HepG2 (cell line): ENCODE results near the gene LYPLA2. TPM values are rescaled to one million over a fixed set of nuclear protein-coding genes. Genes with fewer than 3 reads are reported as not detected.
"Not testable (repeated sequence)": the region's sequence is repeated elsewhere in the genome, so short reads cannot be mapped to it uniquely, and the experiment has no call there.

Source experiments
- ATAC-seq: fragments of 200-7000 bp; cut with Tn5 transposase; 3 replicates; pipeline ENCODE4 v1.9.1; 2020; ENCODE audit warnings: mild to moderate bottlenecking, moderate library complexity
- BruUV-seq: library from RNA; stranded (reverse); fragments of 400-500 nt; replicated peaks from 2 replicates; lab custom pipeline; 2021; lab: Mats Ljungman, UMichigan
- CTCF ChIA-PET: fragments of 300-600 bp; formaldehyde crosslinking; extraction: SDS; loops from one replicate; lab custom pipeline; 2021; ENCODE audit warnings: low total read pairs, inconsistent platforms, low intra/inter-chr PET ratio; lab: Yijun Ruan, JAX
- POLR2A ChIA-PET: fragments of 350-600 bp; sonication (Branson Sonifier 250); formaldehyde crosslinking; loops from one replicate; lab custom pipeline; 2020; ENCODE audit warnings: antibody characterized with exemption, inconsistent platforms; lab: Yijun Ruan, JAX
- DNase-seq: peaks from one replicate; pipeline ENCODE4 v3.0.0-alpha.2; 2015; ENCODE audit warnings: low spot score
- FAIRE-seq: peaks from 3 replicates; lab custom pipeline; 2011; peaks lifted over from hg19 to GRCh38; lab: Jason Lieb, UNC
- H2AFZ ChIP-seq: one replicate; pipeline ENCODE4 v1.6.1; 2011; ENCODE audit warnings: low read length, inconsistent platforms
- H3K27ac ChIP-seq: fragments of 300-600 bp; 3 replicates; pipeline ENCODE4 v1.8.0; 2011; ENCODE audit warnings: mixed run types, mild to moderate bottlenecking, mixed read lengths, low read length, inconsistent platforms; ENCODE audit not compliant: insufficient read depth; ENCODE audit errors: extremely low read length
- H3K27me3 ChIP-seq, 2 experiments: fragments of 200-600 bp in 1 of 2; 2 replicates in 1 of 2; 3 replicates in 1 of 2; pipeline versions ENCODE4 v1.6.0 to v1.8.0; 2011; ENCODE audit warnings: low read length in 2 of 2, mild to moderate bottlenecking in 2 of 2, moderate library complexity in 2 of 2, inconsistent platforms in 1 of 2; ENCODE audit not compliant: insufficient read depth in 2 of 2, control insufficient read depth in 1 of 2
- H3K36me3 ChIP-seq, 2 experiments: fragments of 200-600 bp in 1 of 2; replicated peaks in 1 of 2; 2 replicates in 1 of 2; 3 replicates in 1 of 2; pipeline versions ENCODE4 v1.5.1 to v1.8.0; 2011; ENCODE audit warnings: low read length in 2 of 2, inconsistent platforms in 1 of 2; ENCODE audit not compliant: insufficient read depth in 2 of 2, control insufficient read depth in 1 of 2
- H3K4me1 ChIP-seq: 2 replicates; pipeline ENCODE4 v1.5.1; 2012; ENCODE audit warnings: low read length, inconsistent platforms; ENCODE audit not compliant: insufficient read depth
- H3K4me2 ChIP-seq: 2 replicates; pipeline ENCODE4 v1.6.0; 2011; ENCODE audit warnings: low read depth, low read length, inconsistent platforms
- H3K4me3 ChIP-seq, 3 experiments: fragments of 200-600 bp in 1 of 3; sonication (generic), shearing (Covaris generic) in 1 of 3; replicated peaks in 1 of 3; 2 replicates each; pipeline ENCODE4 v1.5.1; 2011 to 2016; ENCODE audit warnings: low read length in 3 of 3, inconsistent platforms in 2 of 3, low read depth in 2 of 3, mild to moderate bottlenecking in 2 of 3, control low read depth in 1 of 3, mixed read lengths in 1 of 3; ENCODE audit not compliant: insufficient read depth in 1 of 3
- H3K79me2 ChIP-seq: one replicate; pipeline ENCODE4 v1.6.1; 2011; ENCODE audit warnings: low read length, inconsistent platforms; ENCODE audit not compliant: insufficient read depth
- H3K9ac ChIP-seq: 2 replicates; pipeline ENCODE4 v1.6.0; 2011; ENCODE audit warnings: mild to moderate bottlenecking, low read depth, low read length, inconsistent platforms; ENCODE audit not compliant: insufficient read depth
- H3K9me3 ChIP-seq: 2 replicates; pipeline ENCODE4 v1.5.1; 2012; ENCODE audit warnings: mild to moderate bottlenecking, low read length
- H4K20me1 ChIP-seq: 2 replicates; pipeline ENCODE4 v1.6.0; 2011; ENCODE audit warnings: inconsistent platforms, mild to moderate bottlenecking, low read length, moderate library complexity; ENCODE audit not compliant: insufficient read depth
- DNMT3B ChIP-seq: conservative IDR thresholded peaks from 2 replicates; pipeline ENCODE4 v1.6.1; 2016; ENCODE audit warnings: missing biosample characterization, control low read depth
- DR1 ChIP-seq: sonication (generic); formaldehyde crosslinking; IDR thresholded peaks from 2 replicates; pipeline ENCODE4 v1.8.0; 2021; ENCODE audit warnings: mild to moderate bottlenecking, missing genetic modification reagents, inconsistent platforms
- GABPB1 ChIP-seq: IDR thresholded peaks from 2 replicates; pipeline ENCODE4 v1.6.1; 2016; ENCODE audit warnings: mild to moderate bottlenecking, missing genetic modification reagents, moderate library complexity, missing compliant biosample characterization
- IRF2 ChIP-seq: IDR thresholded peaks from 2 replicates; pipeline ENCODE4 v1.6.1; 2018; ENCODE audit warnings: missing genetic modification reagents, missing compliant biosample characterization
- ISX ChIP-seq: sonication (generic); formaldehyde crosslinking; conservative IDR thresholded peaks from 2 replicates; pipeline ENCODE4 v1.5.0; 2020; ENCODE audit warnings: missing genetic modification reagents
- KDM2A ChIP-seq: sonication (generic); formaldehyde crosslinking; IDR thresholded peaks from 2 replicates; pipeline ENCODE4 v1.4.0; 2020; ENCODE audit warnings: low read depth, missing genetic modification reagents, borderline replicate concordance
- MAFG ChIP-seq: sonication (generic); formaldehyde crosslinking; IDR thresholded peaks from 2 replicates; pipeline ENCODE4 v1.5.1; 2020; ENCODE audit warnings: mild to moderate bottlenecking, missing genetic modification reagents
- MAFK ChIP-seq, 2 experiments: IDR thresholded peaks in 1 of 2; conservative IDR thresholded peaks in 1 of 2; 2 replicates each; pipeline ENCODE4 v1.6.1; 2011; ENCODE audit warnings: improper control_type of control experiment in 2 of 2, low read length in 2 of 2
- NFRKB ChIP-seq: fragments of 450-650 bp; IDR thresholded peaks from 2 replicates; pipeline ENCODE4 v1.6.1; 2017
- ZNF101 ChIP-seq: sonication (generic); formaldehyde crosslinking; IDR thresholded peaks from 2 replicates; pipeline ENCODE4 v1.4.0; 2020; ENCODE audit warnings: mild to moderate bottlenecking, low read depth, missing genetic modification reagents, borderline replicate concordance
- ZNF292 ChIP-seq: sonication (generic); formaldehyde crosslinking; IDR thresholded peaks from 2 replicates; pipeline ENCODE4 v1.8.1; 2022; ENCODE audit warnings: mild to moderate bottlenecking, low read depth, missing genetic modification reagents, borderline replicate concordance
- WGBS: methylation state at CpG from one replicate; pipeline ENCODE4 v1.1.6; 2017; ENCODE audit warnings: low lambda C conversion rate; 5-methylcytosine and 5-hydroxymethylcytosine counted together
- in situ Hi-C: cut with HindIII; loops from 2 replicates; pipeline ENCODE4 v1.10.0; 2017; ENCODE audit warnings: low pct_unique_long_range_greater_than_20kb; ENCODE audit not compliant: extremely low pct_ligation_motif_present
- intact Hi-C: fragments of 100-400 bp; cut with micrococcal nuclease; formaldehyde crosslinking; loops from one replicate; pipeline ENCODE4 v1.10.0; 2022; ENCODE audit not compliant: unreplicated experiment
- polyA plus RNA-seq, 8 experiments: library from polyadenylated mRNA; depleted of rRNA in 3 of 8; stranded (reverse) in 7 of 8; unstranded in 1 of 8; fragments of >200 nt; fragmentation: Illumina TruSeq in 4 of 8; extraction: Trizol in 4 of 8; gene quantifications; 2 replicates each; pipeline versions ENCODE4 v1.2.1 to v1.2.3, GENCODE V29; 2011 to 2016; ENCODE audit warnings: low read depth in 4 of 8, missing spikeins in 1 of 8, mixed read lengths in 1 of 8; ENCODE audit not compliant: insufficient read depth in 1 of 8
- total RNA-seq, 5 experiments: library from RNA; depleted of rRNA; stranded (reverse); fragments of >200 nt; fragmentation: Illumina TruSeq; extraction: Trizol; gene quantifications; 2 replicates each; pipeline ENCODE4 v1.2.3, GENCODE V29; 2016; ENCODE audit warnings: low read depth in 1 of 5
- TF ChIP-seq, protein P1 (sequence below): sonication (generic); formaldehyde crosslinking; conservative IDR thresholded peaks from 2 replicates; pipeline ENCODE4 v1.8.1; 2023; ENCODE audit warnings: missing genetic modification reagents
- TF ChIP-seq, protein P2 (sequence below): sonication (generic); formaldehyde crosslinking; IDR thresholded peaks from 2 replicates; pipeline ENCODE4 v1.5.1; 2020; ENCODE audit warnings: mild to moderate bottlenecking, missing genetic modification reagents, borderline replicate concordance
- TF ChIP-seq, protein P3 (sequence below): IDR thresholded peaks from 2 replicates; pipeline ENCODE4 v1.6.1; 2016

Gene LYPLA2
- total and polyA plus RNA-seq, 2 of the 13 experiments (the other 11 are each of a cell fraction or from before 2014, with no cell fraction given): 72.1 to 73.2 TPM

DNA sequence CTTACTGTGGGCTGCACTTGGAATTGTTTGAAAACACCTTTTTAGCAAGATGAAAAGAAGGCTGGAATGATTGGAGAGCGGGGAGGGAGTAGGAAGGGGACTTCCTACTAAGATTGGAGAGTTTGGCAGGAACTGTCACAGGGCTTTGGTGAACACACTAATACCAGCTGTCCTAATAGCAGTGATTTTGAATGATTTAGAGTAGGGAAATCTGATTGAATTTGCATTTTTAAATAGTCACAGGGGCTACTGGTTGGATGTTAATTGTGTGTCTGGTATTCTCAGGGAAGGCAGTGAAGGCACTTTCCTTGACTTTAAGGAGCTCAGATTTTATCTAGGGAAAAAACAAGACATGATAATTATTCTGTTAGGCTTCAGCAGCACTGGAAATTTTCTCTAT lies 36.8 kb downstream of the LYPLA2 start (continued):
- TF ChIP-seq, protein P1, sequence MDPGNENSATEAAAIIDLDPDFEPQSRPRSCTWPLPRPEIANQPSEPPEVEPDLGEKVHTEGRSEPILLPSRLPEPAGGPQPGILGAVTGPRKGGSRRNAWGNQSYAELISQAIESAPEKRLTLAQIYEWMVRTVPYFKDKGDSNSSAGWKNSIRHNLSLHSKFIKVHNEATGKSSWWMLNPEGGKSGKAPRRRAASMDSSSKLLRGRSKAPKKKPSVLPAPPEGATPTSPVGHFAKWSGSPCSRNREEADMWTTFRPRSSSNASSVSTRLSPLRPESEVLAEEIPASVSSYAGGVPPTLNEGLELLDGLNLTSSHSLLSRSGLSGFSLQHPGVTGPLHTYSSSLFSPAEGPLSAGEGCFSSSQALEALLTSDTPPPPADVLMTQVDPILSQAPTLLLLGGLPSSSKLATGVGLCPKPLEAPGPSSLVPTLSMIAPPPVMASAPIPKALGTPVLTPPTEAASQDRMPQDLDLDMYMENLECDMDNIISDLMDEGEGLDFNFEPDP: no peak
- TF ChIP-seq MAFG (CRISPR knock-in tag): no peak

DNA sequence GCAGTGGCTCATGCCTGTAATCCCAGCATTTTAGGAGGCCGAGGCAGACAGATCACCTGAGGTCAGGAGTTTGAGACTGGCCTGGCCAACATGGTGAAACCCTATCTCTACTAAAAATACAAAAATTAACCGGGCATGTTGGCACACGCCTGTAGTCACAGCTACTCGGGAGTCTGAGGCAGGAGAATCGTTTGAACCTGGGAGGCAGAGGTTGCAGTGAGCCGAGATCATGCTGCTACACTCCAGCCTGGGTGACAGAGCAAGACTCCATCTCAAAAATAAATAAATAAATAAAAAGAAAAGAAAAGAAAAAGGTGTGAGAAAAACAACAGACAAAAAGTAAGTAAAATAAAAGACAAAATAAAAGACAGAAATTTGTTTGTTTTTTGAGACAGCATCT lies 43.2 kb downstream of the LYPLA2 start:
- H3K36me3 ChIP-seq, H3K4me3 ChIP-seq, H2AFZ ChIP-seq, intact Hi-C loops, H3K4me2 ChIP-seq, CTCF ChIA-PET, H4K20me1 ChIP-seq, DNase-seq, H3K27me3 ChIP-seq, H3K27ac ChIP-seq, ATAC-seq, in situ Hi-C loops, H3K9me3 ChIP-seq, H3K79me2 ChIP-seq, BruUV-seq, FAIRE-seq, H3K9ac ChIP-seq: not testable (repeated sequence)
- H3K4me1 ChIP-seq: peaks cover 19% of the 10 kb centered on the region
- 23% methylated on average over 6 of the region's 6 CpGs for WGBS
- POLR2A ChIA-PET: interaction anchor here (0.6 kb wide), 1 partner anchor 10 kb away, joined by 3 read pairs; no protein-coding TSS in a partner anchor

DNA sequence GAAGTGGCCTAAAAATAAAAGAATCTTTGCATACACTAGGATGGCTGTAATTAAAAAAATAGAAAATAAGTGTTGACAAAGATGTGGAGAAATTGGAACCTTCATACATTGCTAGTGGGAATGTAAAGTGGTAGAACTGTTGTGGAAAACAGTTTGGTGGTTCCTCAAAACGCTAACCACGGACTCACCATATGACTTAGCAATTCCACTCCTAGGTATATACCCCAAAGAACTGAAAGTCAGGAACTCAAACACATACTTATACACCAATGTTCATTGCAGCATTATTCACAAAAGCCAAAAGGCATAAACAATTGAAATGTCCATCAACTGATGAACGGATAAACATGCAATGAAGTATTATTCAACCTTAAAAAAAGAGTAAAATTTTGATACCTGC lies 45.1 kb downstream of the LYPLA2 start:
- H3K27me3 ChIP-seq: peaks cover 0 to 6% of the 10 kb centered on the region in 2 experiments; a peak in 3 of 5 replicates
- no peak for FAIRE-seq
- no TSS peak for BruUV-seq
- TF ChIP-seq IRF2 (CRISPR knock-in tag): no peak
- no peak for TF ChIP-seq NFRKB
- no peak for TF ChIP-seq DR1 (CRISPR knock-in tag)
- no peak for TF ChIP-seq KDM2A (CRISPR knock-in tag)
- no peak for TF ChIP-seq MAFK (conservative IDR thresholded peaks at IDR 0.05 in 1 of 2, IDR thresholded peaks at IDR 0.05 in 1 of 2; ENCODE audit: low read length in 2 of 2)
- TF ChIP-seq, protein P2, sequence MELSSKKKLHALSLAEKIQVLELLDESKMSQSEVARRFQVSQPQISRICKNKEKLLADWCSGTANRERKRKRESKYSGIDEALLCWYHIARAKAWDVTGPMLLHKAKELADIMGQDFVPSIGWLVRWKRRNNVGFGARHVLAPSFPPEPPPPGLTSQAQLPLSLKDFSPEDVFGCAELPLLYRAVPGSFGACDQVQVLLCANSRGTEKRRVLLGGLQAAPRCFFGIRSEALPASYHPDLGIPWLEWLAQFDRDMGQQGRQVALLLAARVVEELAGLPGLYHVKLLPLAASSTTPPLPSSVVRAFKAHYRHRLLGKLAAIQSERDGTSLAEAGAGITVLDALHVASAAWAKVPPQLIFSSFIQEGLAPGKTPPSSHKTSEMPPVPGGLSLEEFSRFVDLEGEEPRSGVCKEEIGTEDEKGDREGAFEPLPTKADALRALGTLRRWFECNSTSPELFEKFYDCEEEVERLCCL (CRISPR knock-in tag): no peak
- TF ChIP-seq ZNF101: no peak
- TF ChIP-seq DNMT3B: no peak
- TF ChIP-seq GABPB1 (CRISPR knock-in tag): no peak
- no peak for TF ChIP-seq ISX
- no peak for TF ChIP-seq ZNF292 (CRISPR knock-in tag)
- TF ChIP-seq, protein P3, sequence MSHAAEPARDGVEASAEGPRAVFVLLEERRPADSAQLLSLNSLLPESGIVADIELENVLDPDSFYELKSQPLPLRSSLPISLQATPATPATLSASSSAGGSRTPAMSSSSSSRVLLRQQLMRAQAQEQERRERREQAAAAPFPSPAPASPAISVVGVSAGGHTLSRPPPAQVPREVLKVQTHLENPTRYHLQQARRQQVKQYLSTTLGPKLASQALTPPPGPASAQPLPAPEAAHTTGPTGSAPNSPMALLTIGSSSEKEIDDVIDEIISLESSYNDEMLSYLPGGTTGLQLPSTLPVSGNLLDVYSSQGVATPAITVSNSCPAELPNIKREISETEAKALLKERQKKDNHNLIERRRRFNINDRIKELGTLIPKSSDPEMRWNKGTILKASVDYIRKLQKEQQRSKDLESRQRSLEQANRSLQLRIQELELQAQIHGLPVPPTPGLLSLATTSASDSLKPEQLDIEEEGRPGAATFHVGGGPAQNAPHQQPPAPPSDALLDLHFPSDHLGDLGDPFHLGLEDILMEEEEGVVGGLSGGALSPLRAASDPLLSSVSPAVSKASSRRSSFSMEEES (CRISPR knock-in tag): no peak

More for the DNA sequence above, 45.1 kb downstream of the LYPLA2 start:
- Histone ChIP-seq H2AFZ (no peak overlapping the region), H3K36me3 (no peaks in the 10 kb centered on the region), H3K4me3 (no peak overlapping the region), H3K9me3 (no peaks in the 10 kb centered on the region), H3K27ac (no peak overlapping the region), H3K9ac (no peak overlapping the region), H3K4me1 (peaks cover 20% of the 10 kb centered on the region), H3K79me2 (no peaks in the 10 kb centered on the region), H3K4me2 (no peak overlapping the region), H4K20me1 (no peaks in the 10 kb centered on the region)
- 16% methylated on average over 3 of the region's 3 CpGs for WGBS
- intact Hi-C loops: no loop called here
- ChIA-PET CTCF (no interaction called here), POLR2A (no interaction called here)
- in situ Hi-C loops: no loop called here
- DNase-seq: no peak
- no peak for ATAC-seq
